GM10847 (cell line): Measurements from ENCODE around the gene BCAS1.

Experiments
- POLR2A ChIP-seq: IDR thresholded peaks from 2 replicates; pipeline ENCODE4 v1.6.1; 2011; ENCODE audit not compliant: insufficient read length; ENCODE audit errors: extremely low read depth

Gene BCAS1

GRCh38 chr20:53934421-53935343 is 135.7 kb downstream of the BCAS1 start:
- no peak for TF ChIP-seq POLR2A

GRCh38 chr20:53933232-53933846 is 137.1 kb downstream of the BCAS1 start:
- no peak for TF ChIP-seq POLR2A

- no peak for TF ChIP-seq POLR2A
These were observed 138.8 kb downstream of the BCAS1 start for GRCh38 chr20:53931597-53931996.

GRCh38 chr20:53930651-53931504 is 139.5 kb downstream of the BCAS1 start:
- no peak for TF ChIP-seq POLR2A

- no peak for TF ChIP-seq POLR2A
These were observed 140.3 kb downstream of the BCAS1 start for GRCh38 chr20:53929974-53930650.

- TF ChIP-seq POLR2A = no peak
These were observed 141.0 kb downstream of the BCAS1 start for GRCh38 chr20:53929399-53929798.

- TF ChIP-seq POLR2A = no peak
These were observed 142.4 kb downstream of the BCAS1 start for GRCh38 chr20:53927990-53928389.

GRCh38 chr20:53926428-53927028 is 143.9 kb downstream of the BCAS1 start:
- no peak for TF ChIP-seq POLR2A

GRCh38 chr20:53925651-53926401 is 144.6 kb downstream of the BCAS1 start:
- no peak for TF ChIP-seq POLR2A

GRCh38 chr20:53923566-53924369 is 146.6 kb downstream of the BCAS1 start:
- TF ChIP-seq POLR2A = no peak

GRCh38 chr20:53922901-53923314 is 147.5 kb downstream of the BCAS1 start:
- no peak for TF ChIP-seq POLR2A

GRCh38 chr20:53921443-53921973 is 148.9 kb downstream of the BCAS1 start:
- no peak for TF ChIP-seq POLR2A
